Iris pigment epithelial cell (primary cell): ENCODE results near the gene CGNL1.

Experiments
- DNase-seq: peaks from one replicate; pipeline ENCODE4 v3.0.0-alpha.2; 2011; ENCODE audit warnings: low read depth

Gene CGNL1

GRCh38 chr15:57422113-57422754 lies 45.9 kb downstream of the CGNL1 start:
- no peak for DNase-seq

GRCh38 chr15:57423599-57424140 lies 47.4 kb downstream of the CGNL1 start:
- DNase-seq, result no peak

- no peak for DNase-seq
These were observed 48.5 kb downstream of the CGNL1 start for GRCh38 chr15:57424628-57425405.

GRCh38 chr15:57425842-57426241 lies 49.5 kb downstream of the CGNL1 start:
- no peak for DNase-seq

- no peak for DNase-seq
These were observed 51.1 kb downstream of the CGNL1 start for GRCh38 chr15:57427367-57427821.

- DNase-seq, result no peak
These were observed 55.9 kb downstream of the CGNL1 start for GRCh38 chr15:57432141-57432741.

- DNase-seq, result no peak
These were observed 59.9 kb downstream of the CGNL1 start for GRCh38 chr15:57436166-57436565.

- DNase-seq, result no peak
These were observed 60.7 kb downstream of the CGNL1 start for GRCh38 chr15:57436961-57437360.

GRCh38 chr15:57437564-57437963 lies 61.3 kb downstream of the CGNL1 start:
- DNase-seq, result no peak

GRCh38 chr15:57438166-57438565 lies 61.9 kb downstream of the CGNL1 start:
- DNase-seq, result no peak

- no peak for DNase-seq
These were observed 63.1 kb downstream of the CGNL1 start for GRCh38 chr15:57439128-57440027.

GRCh38 chr15:57440167-57440566 lies 63.9 kb downstream of the CGNL1 start:
- no peak for DNase-seq

GRCh38 chr15:57440799-57441198 lies 64.5 kb downstream of the CGNL1 start:
- peak; percentile 93 for DNase-seq

GRCh38 chr15:57442335-57442734 lies 66.0 kb downstream of the CGNL1 start:
- no peak for DNase-seq

- no peak for DNase-seq
These were observed 67.2 kb downstream of the CGNL1 start for GRCh38 chr15:57443486-57443885.

- no peak for DNase-seq
These were observed 68.7 kb downstream of the CGNL1 start for GRCh38 chr15:57444877-57445513.

- DNase-seq, result peak; percentile 49
These were observed 69.6 kb downstream of the CGNL1 start for GRCh38 chr15:57445872-57446271.

GRCh38 chr15:57446393-57446792 lies 70.1 kb downstream of the CGNL1 start:
- DNase-seq, result no peak

- DNase-seq, result no peak
These were observed 75.2 kb downstream of the CGNL1 start for GRCh38 chr15:57451555-57451954.

GRCh38 chr15:57452090-57452754 lies 75.9 kb downstream of the CGNL1 start:
- DNase-seq, result no peak

- DNase-seq, result no peak
These were observed 79.6 kb downstream of the CGNL1 start for GRCh38 chr15:57455929-57456328.
